GM12878 (cell line): ENCODE results near the gene COX17. TPM values are rescaled to one million over a fixed set of nuclear protein-coding genes. Genes with fewer than 3 reads are reported as not detected.

Experiments
- BHLHE40 ChIP-seq, 2 experiments: fragments of 450-650 bp in 1 of 2; IDR thresholded peaks; 2 replicates each; pipeline ENCODE4 v1.6.1; 2011 to 2017; ENCODE audit warnings: low read depth in 2 of 2, borderline replicate concordance in 1 of 2, improper control_type of control experiment in 1 of 2, low read length in 1 of 2, mild to moderate bottlenecking in 1 of 2
- BMI1 ChIP-seq: fragments of 450-650 bp; IDR thresholded peaks from 2 replicates; pipeline ENCODE4 v1.6.1; 2016; ENCODE audit warnings: mild to moderate bottlenecking, moderate library complexity, borderline replicate concordance
- CREB1 ChIP-seq: IDR thresholded peaks from 2 replicates; pipeline ENCODE4 v1.6.1; 2012; ENCODE audit warnings: low read depth, mild to moderate bottlenecking, inconsistent platforms
- EP300 ChIP-seq, 2 experiments: fragments of 150-350 bp in 1 of 2; IDR thresholded peaks; 2 replicates each; pipeline ENCODE4 v1.6.1; 2011 to 2012; ENCODE audit warnings: low read depth in 2 of 2, low read length in 2 of 2, borderline replicate concordance in 1 of 2, improper control_type of control experiment in 1 of 2, inconsistent platforms in 1 of 2; ENCODE audit not compliant: control insufficient read depth in 1 of 2
- IKZF2 ChIP-seq, 2 experiments: fragments of 450-650 bp; IDR thresholded peaks; 2 replicates each; pipeline ENCODE4 v1.6.1; 2017; ENCODE audit warnings: mild to moderate bottlenecking in 2 of 2, moderate library complexity in 2 of 2
- MEF2B ChIP-seq: fragments of 450-650 bp; IDR thresholded peaks from 2 replicates; pipeline ENCODE4 v1.6.1; 2018; ENCODE audit warnings: mild to moderate bottlenecking, moderate library complexity; ENCODE audit not compliant: partially characterized antibody, poor library complexity, severe bottlenecking
- MTA3 ChIP-seq: IDR thresholded peaks from 2 replicates; pipeline ENCODE4 v1.6.1; 2012; ENCODE audit warnings: low read length, inconsistent platforms, borderline replicate concordance
- NFIC ChIP-seq: IDR thresholded peaks from 2 replicates; pipeline ENCODE4 v1.6.1; 2012; ENCODE audit warnings: low read depth, mild to moderate bottlenecking, inconsistent platforms, low read length, moderate library complexity
- POU2F2 ChIP-seq: IDR thresholded peaks from 3 replicates; pipeline ENCODE4 v1.6.1; 2011; ENCODE audit warnings: low read depth, mild to moderate bottlenecking, low read length, borderline replicate concordance
- RB1 ChIP-seq: fragments of 450-650 bp; formaldehyde crosslinking; IDR thresholded peaks from 2 replicates; pipeline ENCODE4 v1.6.1; 2017; ENCODE audit warnings: mild to moderate bottlenecking, borderline replicate concordance
- RUNX3 ChIP-seq: IDR thresholded peaks from 2 replicates; pipeline ENCODE4 v1.6.1; 2012; ENCODE audit warnings: low read length, inconsistent platforms
- SMAD5 ChIP-seq: IDR thresholded peaks from 2 replicates; pipeline ENCODE4 v1.6.1; 2016; ENCODE audit warnings: antibody characterized with exemption, low read depth
- SMARCA5 ChIP-seq: fragments of 450-650 bp; IDR thresholded peaks from 2 replicates; pipeline ENCODE4 v1.6.1; 2017; ENCODE audit warnings: mild to moderate bottlenecking
- TCF7 ChIP-seq: IDR thresholded peaks from 2 replicates; pipeline ENCODE4 v1.6.1; 2014; ENCODE audit warnings: antibody characterized with exemption, borderline replicate concordance
- ZBED1 ChIP-seq: IDR thresholded peaks from 2 replicates; pipeline ENCODE4 v1.6.1; 2016; ENCODE audit warnings: borderline replicate concordance
- polyA plus RNA-seq, 11 experiments: library from polyadenylated mRNA; depleted of rRNA in 4 of 11; unstranded in 6 of 11; stranded (reverse) in 5 of 11; fragments of >200 nt; fragmentation: Nextera tagmentation in 4 of 11; fragmentation: Illumina TruSeq in 1 of 11; extraction: Ambion mirVana in 4 of 11; extraction: Trizol in 1 of 11; gene quantifications; 1 replicate in 1 of 11; 2 replicates in 10 of 11; pipeline versions ENCODE4 v1.2.1 to v1.2.3, GENCODE V29; 2011 to 2016; ENCODE audit warnings: inconsistent platforms in 2 of 11, missing spikeins in 2 of 11, low read depth in 1 of 11
- total RNA-seq, 4 experiments: library from RNA; depleted of rRNA in 3 of 4; stranded (reverse); fragments of >200 nt in 3 of 4; fragmentation: Illumina TruSeq in 1 of 4; extraction: Trizol in 1 of 4; gene quantifications; 2 replicates each; pipeline versions ENCODE4 v1.2.1 to v1.2.3, GENCODE V29; 2013 to 2021
- TF ChIP-seq, protein P1 (sequence below): fragments of 450-650 bp; IDR thresholded peaks from 2 replicates; pipeline ENCODE4 v1.6.1; 2017; ENCODE audit warnings: mild to moderate bottlenecking, moderate library complexity
- TF ChIP-seq, protein P2 (sequence below): IDR thresholded peaks from 2 replicates; pipeline ENCODE4 v1.6.1; 2012; ENCODE audit warnings: low read length, inconsistent platforms
- TF ChIP-seq, protein P3 (sequence below): IDR thresholded peaks from 2 replicates; pipeline ENCODE4 v1.6.1; 2011; ENCODE audit warnings: borderline replicate concordance, low read depth, mild to moderate bottlenecking, moderate library complexity, low read length; ENCODE audit not compliant: insufficient read depth, poor library complexity, severe bottlenecking
- TF ChIP-seq, protein P4 (sequence below): IDR thresholded peaks from 2 replicates; pipeline ENCODE4 v1.6.1; 2011; ENCODE audit warnings: mild to moderate bottlenecking, low read depth, low read length, moderate library complexity; ENCODE audit not compliant: insufficient replicate concordance

Gene COX17
- total and polyA plus RNA-seq, 10 of the 15 experiments (the other 5 are each of a cell fraction or from before 2014, with no cell fraction given): 111 to 717 (median 243) TPM

DNA sequence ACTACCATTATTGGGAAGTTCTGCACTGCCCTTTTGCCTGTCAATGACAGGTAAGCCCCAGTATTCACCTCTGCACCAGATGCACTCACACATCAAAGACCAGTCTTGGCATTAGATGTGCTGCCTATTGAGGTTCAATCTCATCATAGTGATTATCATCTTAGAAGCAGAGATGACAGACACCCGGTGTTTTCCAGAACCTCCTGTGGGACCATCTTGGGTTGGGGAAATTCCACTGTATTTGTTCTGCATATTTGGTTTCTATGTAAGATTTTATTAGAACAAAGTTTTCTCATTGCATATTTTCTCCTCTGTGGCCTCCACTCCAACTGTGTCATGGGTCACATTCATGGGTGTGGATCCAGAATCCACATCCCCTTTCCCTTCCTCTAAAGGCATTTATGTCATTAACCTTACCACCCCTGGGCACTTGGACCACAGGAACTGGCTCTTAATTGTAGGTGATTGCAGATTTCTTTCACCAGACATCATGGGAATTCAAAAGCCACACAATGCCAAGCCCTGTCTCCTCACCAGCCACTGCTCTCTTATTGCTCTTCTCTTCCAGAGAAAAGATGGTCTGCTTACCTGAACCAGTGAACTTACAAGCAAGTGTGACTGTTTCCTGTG is 48.3 kb downstream of the COX17 start (continued):
- TF ChIP-seq, protein P1, sequence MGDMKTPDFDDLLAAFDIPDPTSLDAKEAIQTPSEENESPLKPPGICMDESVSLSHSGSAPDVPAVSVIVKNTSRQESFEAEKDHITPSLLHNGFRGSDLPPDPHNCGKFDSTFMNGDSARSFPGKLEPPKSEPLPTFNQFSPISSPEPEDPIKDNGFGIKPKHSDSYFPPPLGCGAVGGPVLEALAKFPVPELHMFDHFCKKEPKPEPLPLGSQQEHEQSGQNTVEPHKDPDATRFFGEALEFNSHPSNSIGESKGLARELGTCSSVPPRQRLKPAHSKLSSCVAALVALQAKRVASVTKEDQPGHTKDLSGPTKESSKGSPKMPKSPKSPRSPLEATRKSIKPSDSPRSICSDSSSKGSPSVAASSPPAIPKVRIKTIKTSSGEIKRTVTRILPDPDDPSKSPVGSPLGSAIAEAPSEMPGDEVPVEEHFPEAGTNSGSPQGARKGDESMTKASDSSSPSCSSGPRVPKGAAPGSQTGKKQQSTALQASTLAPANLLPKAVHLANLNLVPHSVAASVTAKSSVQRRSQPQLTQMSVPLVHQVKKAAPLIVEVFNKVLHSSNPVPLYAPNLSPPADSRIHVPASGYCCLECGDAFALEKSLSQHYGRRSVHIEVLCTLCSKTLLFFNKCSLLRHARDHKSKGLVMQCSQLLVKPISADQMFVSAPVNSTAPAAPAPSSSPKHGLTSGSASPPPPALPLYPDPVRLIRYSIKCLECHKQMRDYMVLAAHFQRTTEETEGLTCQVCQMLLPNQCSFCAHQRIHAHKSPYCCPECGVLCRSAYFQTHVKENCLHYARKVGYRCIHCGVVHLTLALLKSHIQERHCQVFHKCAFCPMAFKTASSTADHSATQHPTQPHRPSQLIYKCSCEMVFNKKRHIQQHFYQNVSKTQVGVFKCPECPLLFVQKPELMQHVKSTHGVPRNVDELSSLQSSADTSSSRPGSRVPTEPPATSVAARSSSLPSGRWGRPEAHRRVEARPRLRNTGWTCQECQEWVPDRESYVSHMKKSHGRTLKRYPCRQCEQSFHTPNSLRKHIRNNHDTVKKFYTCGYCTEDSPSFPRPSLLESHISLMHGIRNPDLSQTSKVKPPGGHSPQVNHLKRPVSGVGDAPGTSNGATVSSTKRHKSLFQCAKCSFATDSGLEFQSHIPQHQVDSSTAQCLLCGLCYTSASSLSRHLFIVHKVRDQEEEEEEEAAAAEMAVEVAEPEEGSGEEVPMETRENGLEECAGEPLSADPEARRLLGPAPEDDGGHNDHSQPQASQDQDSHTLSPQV: peak; percentile 11; the same call in 1 of the 2 replicates
- TF ChIP-seq EP300 (IDR thresholded peaks at IDR 0.05; ENCODE audit: borderline replicate concordance in 1 of 2, control insufficient read depth in 1 of 2, low read depth in 2 of 2, low read length in 2 of 2) (peak in 1 of 2 experiments; percentile 18; a peak in 1 of 4 replicates), SMAD5 (0 out of 2 replicates have a peak, but pooled peaks have one; percentile 29), ZBED1 (0 out of 2 replicates have a peak, but pooled peaks have one; percentile 17), IKZF2 (IDR thresholded peaks at IDR 0.05) (peak; percentile 58 to 59; a peak in 3 of 4 replicates), SMARCA5 (peak; percentile 66; the same call in 1 of the 2 replicates), BHLHE40 (IDR thresholded peaks at IDR 0.05; ENCODE audit: borderline replicate concordance in 1 of 2, low read depth in 2 of 2, low read length in 1 of 2) (peak in 1 of 2 experiments; percentile 2; a peak in 1 of 4 replicates), CREB1 (0 out of 2 replicates have a peak, but pooled peaks have one; percentile 7), BMI1 (no peak), TCF7 (peak; percentile 81), RUNX3 (no peak; the same call in 1 of the 2 replicates), POU2F2 (0 out of 3 replicates have a peak, but pooled peaks have one; percentile 21), MTA3 (no peak), RB1 (no peak), NFIC (peak; percentile 84), MEF2B (peak; percentile 79)
- TF ChIP-seq, protein P2, sequence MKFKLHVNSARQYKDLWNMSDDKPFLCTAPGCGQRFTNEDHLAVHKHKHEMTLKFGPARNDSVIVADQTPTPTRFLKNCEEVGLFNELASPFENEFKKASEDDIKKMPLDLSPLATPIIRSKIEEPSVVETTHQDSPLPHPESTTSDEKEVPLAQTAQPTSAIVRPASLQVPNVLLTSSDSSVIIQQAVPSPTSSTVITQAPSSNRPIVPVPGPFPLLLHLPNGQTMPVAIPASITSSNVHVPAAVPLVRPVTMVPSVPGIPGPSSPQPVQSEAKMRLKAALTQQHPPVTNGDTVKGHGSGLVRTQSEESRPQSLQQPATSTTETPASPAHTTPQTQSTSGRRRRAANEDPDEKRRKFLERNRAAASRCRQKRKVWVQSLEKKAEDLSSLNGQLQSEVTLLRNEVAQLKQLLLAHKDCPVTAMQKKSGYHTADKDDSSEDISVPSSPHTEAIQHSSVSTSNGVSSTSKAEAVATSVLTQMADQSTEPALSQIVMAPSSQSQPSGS: peak; percentile 69; the same call in 1 of the 2 replicates
- TF ChIP-seq, protein P3, sequence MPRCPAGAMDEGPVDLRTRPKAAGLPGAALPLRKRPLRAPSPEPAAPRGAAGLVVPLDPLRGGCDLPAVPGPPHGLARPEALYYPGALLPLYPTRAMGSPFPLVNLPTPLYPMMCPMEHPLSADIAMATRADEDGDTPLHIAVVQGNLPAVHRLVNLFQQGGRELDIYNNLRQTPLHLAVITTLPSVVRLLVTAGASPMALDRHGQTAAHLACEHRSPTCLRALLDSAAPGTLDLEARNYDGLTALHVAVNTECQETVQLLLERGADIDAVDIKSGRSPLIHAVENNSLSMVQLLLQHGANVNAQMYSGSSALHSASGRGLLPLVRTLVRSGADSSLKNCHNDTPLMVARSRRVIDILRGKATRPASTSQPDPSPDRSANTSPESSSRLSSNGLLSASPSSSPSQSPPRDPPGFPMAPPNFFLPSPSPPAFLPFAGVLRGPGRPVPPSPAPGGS: peak; percentile 79
- TF ChIP-seq, protein P4, sequence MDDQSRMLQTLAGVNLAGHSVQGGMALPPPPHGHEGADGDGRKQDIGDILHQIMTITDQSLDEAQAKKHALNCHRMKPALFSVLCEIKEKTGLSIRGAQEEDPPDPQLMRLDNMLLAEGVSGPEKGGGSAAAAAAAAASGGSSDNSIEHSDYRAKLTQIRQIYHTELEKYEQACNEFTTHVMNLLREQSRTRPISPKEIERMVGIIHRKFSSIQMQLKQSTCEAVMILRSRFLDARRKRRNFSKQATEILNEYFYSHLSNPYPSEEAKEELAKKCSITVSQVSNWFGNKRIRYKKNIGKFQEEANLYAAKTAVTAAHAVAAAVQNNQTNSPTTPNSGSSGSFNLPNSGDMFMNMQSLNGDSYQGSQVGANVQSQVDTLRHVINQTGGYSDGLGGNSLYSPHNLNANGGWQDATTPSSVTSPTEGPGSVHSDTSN: peak; percentile 14
